GM12891 (cell line): Measurements from ENCODE around the gene KCNJ1.

Experiments
- DNase-seq: peaks from one replicate; pipeline ENCODE4 v3.0.0; 2011; ENCODE audit warnings: low spot score; ENCODE audit not compliant: insufficient read length
- FAIRE-seq: peaks from 2 replicates; lab custom pipeline; 2011; peaks lifted over from hg19 to GRCh38; lab: Jason Lieb, UNC
- PAX5 ChIP-seq: IDR thresholded peaks from 2 replicates; pipeline ENCODE4 v1.6.1; 2011; ENCODE audit warnings: low read length, moderate library complexity, mild to moderate bottlenecking; ENCODE audit not compliant: insufficient read depth, severe bottlenecking
- POLR2A ChIP-seq: IDR thresholded peaks from 2 replicates; pipeline ENCODE4 v1.6.1; 2011; ENCODE audit warnings: low read depth, low read length, control low read depth
- POLR2AphosphoS5 ChIP-seq: IDR thresholded peaks from 2 replicates; pipeline ENCODE4 v1.6.1; 2011; ENCODE audit warnings: low read depth, low read length, control low read depth
- POU2F2 ChIP-seq: IDR thresholded peaks from 2 replicates; pipeline ENCODE4 v1.6.1; 2011; ENCODE audit warnings: low read depth, mild to moderate bottlenecking, control low read depth, low read length, moderate library complexity
- SPI1 ChIP-seq: IDR thresholded peaks from 2 replicates; pipeline ENCODE4 v1.6.1; 2011; ENCODE audit warnings: low read depth, low read length, control low read depth
- TAF1 ChIP-seq: IDR thresholded peaks from 2 replicates; pipeline ENCODE4 v1.6.1; 2011; ENCODE audit warnings: low read depth, low read length, control low read depth

The KCNJ1 gene

DNA sequence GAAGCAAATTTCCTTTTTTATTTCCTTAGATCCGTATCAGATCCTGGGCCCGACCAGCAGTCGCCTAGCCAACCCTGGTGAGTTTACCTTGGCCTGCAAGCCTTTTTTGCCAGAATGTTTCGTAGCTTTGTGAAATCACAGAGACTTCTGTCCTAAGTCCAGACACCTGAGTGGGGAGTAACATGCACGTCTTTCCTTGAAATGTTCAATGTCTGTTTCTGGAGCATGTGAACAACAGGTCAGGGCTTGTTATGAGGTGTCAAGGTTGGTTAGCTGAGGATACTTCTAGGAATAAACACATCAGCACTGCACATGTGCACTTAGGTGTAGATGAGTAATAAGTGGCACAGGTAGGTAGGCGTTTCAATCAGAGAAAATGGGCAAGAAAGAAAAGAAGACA is 58.0 kb downstream of the KCNJ1 start:
- no peak for TF ChIP-seq SPI1
- no peak for TF ChIP-seq TAF1
- no peak for TF ChIP-seq POLR2AphosphoS5
- TF ChIP-seq POLR2A = no peak
- no peak for TF ChIP-seq POU2F2
- no peak for TF ChIP-seq PAX5
- no peak for FAIRE-seq
- DNase-seq = no peak

DNA sequence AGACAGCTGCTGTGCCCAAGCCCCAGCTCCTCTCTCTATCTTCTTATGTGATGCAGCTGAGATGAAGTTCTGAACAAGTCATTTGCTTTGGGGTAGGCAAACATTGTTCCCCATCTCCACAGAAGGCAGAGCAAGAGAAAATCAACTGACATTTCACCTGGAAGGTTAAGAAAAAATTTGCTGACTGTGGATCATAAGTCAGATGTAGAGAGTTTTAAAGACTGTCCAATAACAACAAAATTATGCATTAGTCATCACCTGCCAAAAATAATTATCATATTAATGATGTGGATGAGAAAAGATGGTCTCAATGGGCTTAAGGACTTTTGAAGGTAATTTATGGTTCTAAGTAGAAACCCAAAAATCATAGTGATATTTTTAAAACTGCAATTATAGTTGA is 59.2 kb downstream of the KCNJ1 start:
- TF ChIP-seq SPI1 = no peak
- no peak for TF ChIP-seq TAF1
- TF ChIP-seq POLR2AphosphoS5 = no peak
- no peak for TF ChIP-seq PAX5
- no peak for TF ChIP-seq POLR2A
- TF ChIP-seq POU2F2 = no peak
- FAIRE-seq = no peak

DNA sequence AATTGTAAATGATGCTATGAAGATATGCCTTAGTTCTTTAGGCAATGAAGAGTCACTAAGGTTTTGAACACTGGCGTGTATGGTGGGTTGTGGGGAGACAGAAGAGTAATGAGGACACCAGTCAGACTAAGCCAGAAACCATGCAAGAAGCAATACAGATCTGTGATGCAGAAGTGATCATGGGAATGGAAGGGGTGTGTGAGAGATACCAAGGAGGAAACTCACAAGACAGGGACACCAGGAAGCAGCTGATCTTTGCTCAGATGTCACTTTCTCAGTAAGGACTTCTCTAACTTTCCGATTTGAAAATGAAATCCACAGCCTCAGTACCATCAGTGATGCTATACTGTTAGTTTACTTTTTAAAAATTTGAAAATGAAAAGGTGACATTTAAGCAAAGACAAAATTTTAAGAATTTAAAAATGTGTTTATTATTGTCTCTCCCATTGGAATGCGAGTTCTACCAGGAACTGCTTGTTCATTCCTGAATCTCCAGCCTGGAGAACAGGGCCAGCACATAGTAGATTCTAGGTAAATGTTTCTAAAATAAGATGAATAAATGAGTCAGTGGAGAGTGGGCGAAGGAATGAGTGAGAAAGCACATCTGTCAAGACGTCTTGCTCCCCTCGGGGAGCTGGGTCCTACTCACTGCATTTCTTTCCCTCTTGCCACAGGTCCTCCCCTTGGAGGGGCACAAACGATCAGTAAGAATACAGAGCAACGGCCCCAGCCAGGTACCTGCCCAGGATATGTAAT is 60.4 kb downstream of the KCNJ1 start:
- no peak for DNase-seq
- TF ChIP-seq POLR2A = no peak
- no peak for TF ChIP-seq SPI1
- TF ChIP-seq TAF1 = no peak
- no peak for TF ChIP-seq POLR2AphosphoS5
- no peak for TF ChIP-seq POU2F2
- TF ChIP-seq PAX5 = no peak

More for the DNA sequence above, 59.2 kb downstream of the KCNJ1 start:
- no peak for DNase-seq

DNA sequence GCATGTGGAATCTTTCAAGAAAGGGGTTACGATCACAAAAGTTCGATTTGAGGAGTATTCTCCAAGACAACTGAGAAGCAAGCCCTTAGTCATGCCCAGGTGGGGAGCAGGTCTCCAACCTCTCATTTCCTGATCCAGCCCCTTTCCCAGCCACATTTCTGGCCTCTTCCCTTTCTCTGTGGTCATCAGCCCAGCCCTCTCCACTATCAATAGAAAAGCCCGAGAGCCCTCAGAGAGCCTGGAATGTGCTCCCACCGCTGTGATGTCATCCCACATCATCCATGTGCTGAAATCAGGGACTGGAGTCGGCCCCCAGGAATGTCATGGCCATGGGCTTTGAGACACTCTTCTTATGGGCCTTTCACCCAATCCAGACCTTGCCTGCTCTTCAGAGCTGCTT is 62.6 kb downstream of the KCNJ1 start:
- TF ChIP-seq TAF1 = no peak
- DNase-seq (no peak), FAIRE-seq (no peak)

More for the DNA sequence above, 60.4 kb downstream of the KCNJ1 start:
- no peak for FAIRE-seq

DNA sequence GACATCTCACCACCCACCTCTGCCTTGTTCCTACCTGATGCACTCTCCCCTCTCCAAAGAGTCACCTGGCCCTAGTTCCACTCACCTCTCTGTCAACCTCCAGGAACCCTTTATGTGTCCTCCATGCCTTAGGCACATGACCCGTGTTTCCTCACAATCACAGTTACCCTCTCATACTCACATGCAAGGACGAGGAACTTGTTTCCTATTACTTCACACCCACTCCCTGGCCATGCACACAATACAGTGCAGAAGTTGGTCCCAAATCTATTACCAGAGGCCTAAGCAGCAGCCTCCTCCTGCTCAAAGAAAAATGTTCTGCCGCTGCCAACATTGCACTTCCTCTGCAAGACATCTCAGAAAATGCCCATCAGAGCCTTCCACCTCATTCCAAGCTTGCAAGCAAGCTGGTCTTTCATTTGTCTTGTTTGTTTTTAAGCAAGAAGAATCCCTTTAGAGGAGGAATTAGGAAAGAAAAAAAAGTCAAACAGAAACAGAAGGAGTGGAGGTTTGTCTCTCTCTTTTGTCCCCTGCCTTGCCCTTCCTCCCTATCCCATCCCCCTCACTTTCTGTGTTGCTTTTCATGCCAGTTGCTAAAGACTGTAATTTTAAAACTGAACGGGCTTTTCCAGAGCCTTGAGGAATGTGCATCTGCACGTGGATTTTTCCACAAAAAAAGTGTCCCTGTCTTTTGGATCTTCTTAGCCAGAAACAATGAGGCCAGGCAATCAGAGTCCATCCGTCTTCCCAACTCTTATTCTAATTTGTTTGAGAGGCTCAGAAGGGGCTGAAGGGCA is 63.4 kb downstream of the KCNJ1 start:
- FAIRE-seq (no peak), DNase-seq (no peak)
- TF ChIP-seq PAX5 = no peak
- TF ChIP-seq POLR2AphosphoS5 = no peak
- TF ChIP-seq TAF1 = no peak
- no peak for TF ChIP-seq POU2F2
- no peak for TF ChIP-seq POLR2A
- no peak for TF ChIP-seq SPI1

DNA sequence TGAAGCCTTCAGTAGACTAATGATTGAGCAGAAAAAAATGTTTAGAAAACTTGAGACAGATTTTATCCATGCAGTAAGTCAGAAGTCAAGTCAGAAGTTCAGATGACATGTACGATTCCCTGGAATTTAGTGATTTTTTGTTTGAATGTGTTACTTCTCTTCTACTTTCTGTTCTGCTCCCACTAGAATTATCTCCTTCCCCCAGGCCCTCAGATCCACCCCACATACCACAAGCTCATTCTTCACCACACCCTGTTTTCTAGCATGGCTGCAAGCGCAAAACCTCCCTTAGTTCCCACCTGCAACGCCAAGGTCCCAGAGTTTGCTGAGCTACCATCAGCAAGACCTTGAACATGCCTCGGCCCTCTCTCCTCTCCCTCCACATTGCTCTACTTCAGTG is 64.1 kb downstream of the KCNJ1 start:
- FAIRE-seq = no peak
- no peak for DNase-seq
- TF ChIP-seq POU2F2 = no peak
- no peak for TF ChIP-seq PAX5
- TF ChIP-seq POLR2A = no peak
- TF ChIP-seq SPI1 = no peak
- no peak for TF ChIP-seq TAF1
- no peak for TF ChIP-seq POLR2AphosphoS5

DNA sequence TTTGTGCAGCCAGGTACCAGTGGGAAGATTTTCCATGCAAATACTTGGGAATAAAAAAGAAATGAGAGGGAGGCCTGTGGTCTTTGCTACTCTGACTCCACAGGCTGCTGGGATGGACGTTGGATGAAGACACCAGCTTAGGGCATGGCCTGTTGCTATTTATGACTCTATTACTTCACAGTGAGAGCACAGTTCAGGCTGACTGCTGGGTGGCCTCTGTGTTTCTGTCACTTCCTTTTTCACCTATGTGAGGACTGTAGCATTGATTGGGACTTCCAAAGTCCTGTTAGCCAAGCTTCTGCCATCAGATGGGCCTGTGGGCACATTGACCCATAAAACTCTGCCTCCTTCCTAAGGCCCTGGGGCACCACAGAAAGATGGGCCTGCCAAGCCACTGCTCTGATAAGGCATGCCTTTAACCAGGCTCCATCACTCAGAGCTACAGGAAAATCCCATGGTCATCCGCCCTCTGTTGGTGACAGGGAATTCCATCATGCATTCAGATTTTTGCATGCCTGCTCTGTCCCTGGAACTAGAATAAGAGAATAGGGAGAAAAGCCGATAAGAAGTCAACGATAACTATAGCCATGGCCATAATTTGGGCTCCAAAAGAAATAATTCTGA is 64.6 kb downstream of the KCNJ1 start:
- DNase-seq (no peak), FAIRE-seq (no peak)
- TF ChIP-seq PAX5 = no peak
- peak; percentile 57 for TF ChIP-seq SPI1

DNA sequence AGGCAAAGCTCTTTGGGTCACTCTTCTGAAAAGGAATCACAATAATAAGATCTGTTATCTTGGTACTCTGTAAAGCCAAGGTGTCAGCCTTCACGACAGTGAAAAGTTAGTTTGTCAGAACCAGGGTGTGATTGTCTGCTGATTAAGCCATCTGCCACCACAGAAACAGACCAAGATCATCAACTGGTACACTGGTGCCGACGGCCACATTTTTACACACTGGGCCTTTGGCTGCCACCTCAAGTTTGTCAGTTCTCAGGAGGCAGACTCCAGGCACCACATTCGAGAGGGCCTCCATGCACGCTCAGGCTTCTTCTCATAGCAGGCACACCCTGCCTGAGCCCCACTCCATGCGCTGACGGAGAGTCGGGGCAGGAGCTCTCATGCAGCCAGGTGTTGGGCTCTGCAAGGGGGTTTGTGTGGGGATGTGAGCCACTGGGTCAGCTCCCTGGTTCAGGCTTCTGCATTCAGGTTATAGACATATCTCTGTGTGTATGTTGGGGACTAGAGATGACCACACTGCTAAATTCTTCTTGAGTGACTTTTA is 66.2 kb downstream of the KCNJ1 start:
- DNase-seq = no peak
- TF ChIP-seq POLR2A (no peak), PAX5 (no peak), POLR2AphosphoS5 (no peak), SPI1 (no peak), TAF1 (no peak), POU2F2 (no peak)
- no peak for FAIRE-seq

DNA sequence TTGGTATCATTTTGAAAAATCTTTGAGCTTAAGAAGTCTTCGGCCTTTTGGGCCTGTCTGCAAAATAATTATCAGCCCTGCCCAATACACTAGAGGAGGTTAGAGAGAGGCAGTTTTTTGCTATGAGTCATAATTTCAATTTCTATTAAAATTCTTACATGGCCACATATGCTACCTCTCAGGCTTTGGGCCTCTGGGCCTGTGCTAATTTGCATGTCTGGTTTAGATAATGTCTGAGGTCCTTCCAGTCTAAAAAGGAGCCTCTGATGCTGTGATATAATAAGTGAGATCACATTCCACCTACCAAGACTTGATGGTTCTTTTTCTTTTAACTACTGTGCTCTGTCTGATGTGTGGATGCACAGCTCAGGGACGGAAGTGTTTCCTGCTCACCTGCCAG is 70.8 kb downstream of the KCNJ1 start:
- no peak for TF ChIP-seq SPI1
- peak; percentile 92 for TF ChIP-seq POU2F2
- DNase-seq = peak; percentile 42
- no peak for FAIRE-seq

DNA sequence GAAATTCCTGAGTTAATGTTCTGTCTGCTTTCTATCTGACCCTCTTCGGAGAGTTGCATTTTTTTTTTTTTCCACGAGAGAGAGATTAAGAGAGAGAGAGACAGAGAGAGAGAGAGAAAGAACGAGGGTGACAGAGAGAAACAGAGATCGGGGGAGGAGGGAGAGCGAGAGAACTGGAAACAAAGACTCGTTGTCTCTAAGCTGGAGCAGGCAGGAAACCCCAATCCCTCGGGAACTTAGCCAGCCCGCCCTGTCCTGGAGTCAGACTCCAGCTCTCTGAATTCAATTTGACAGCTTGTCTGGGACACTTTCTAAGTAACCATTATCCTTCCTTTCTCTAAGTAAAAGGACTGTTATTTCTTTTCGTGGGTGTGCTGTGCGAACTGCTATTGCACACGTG is 76.9 kb downstream of the KCNJ1 start:
- no peak for TF ChIP-seq PAX5
- no peak for TF ChIP-seq POLR2AphosphoS5
- TF ChIP-seq SPI1 = no peak
- TF ChIP-seq POLR2A = no peak
- no peak for TF ChIP-seq POU2F2
- no peak for TF ChIP-seq TAF1
- DNase-seq (no peak), FAIRE-seq (no peak)
